Measurements from ENCODE around the gene RELN.
A peak's percentile ranks its signal among the peaks of the same experiment; 100 is the strongest.

RELN gene

GRCh38 chr7:103967401-103967800 is 22.1 kb downstream of the RELN start:
- no peak for DNase-seq (ENCODE audit: low read depth)
- H3K4me3 ChIP-seq (ENCODE audit: low read length): no peak overlapping the region
- TF ChIP-seq CTCF (IDR thresholded peaks at IDR 0.05; ENCODE audit: insufficient read depth, low read depth, low read length, missing control alignments): no peak

- H3K4me3 ChIP-seq (ENCODE audit: low read length): no peak overlapping the region
- no peak for TF ChIP-seq CTCF (IDR thresholded peaks at IDR 0.05; ENCODE audit: insufficient read depth, low read depth, low read length, missing control alignments)
- DNase-seq (ENCODE audit: low read depth): no peak
Observed at GRCh38 chr7:103966593-103967277, 22.7 kb downstream of the RELN start.

- no peak for TF ChIP-seq CTCF (IDR thresholded peaks at IDR 0.05; ENCODE audit: insufficient read depth, low read depth, low read length, missing control alignments)
- DNase-seq (ENCODE audit: low read depth): no peak
- no peak overlapping the region for H3K4me3 ChIP-seq (ENCODE audit: low read length)
Observed at GRCh38 chr7:103964269-103964668, 25.2 kb downstream of the RELN start.

GRCh38 chr7:103962070-103962469 is 27.4 kb downstream of the RELN start:
- H3K4me3 ChIP-seq (ENCODE audit: low read length): no peak overlapping the region
- no peak for TF ChIP-seq CTCF (IDR thresholded peaks at IDR 0.05; ENCODE audit: insufficient read depth, low read depth, low read length, missing control alignments)
- DNase-seq (ENCODE audit: low read depth): peak; percentile 2

- no peak for TF ChIP-seq CTCF (IDR thresholded peaks at IDR 0.05; ENCODE audit: insufficient read depth, low read depth, low read length, missing control alignments)
- no peak overlapping the region for H3K4me3 ChIP-seq (ENCODE audit: low read length)
Observed at GRCh38 chr7:103958284-103958818, 31.1 kb downstream of the RELN start.

GRCh38 chr7:103955985-103956384 is 33.5 kb downstream of the RELN start:
- TF ChIP-seq CTCF (IDR thresholded peaks at IDR 0.05; ENCODE audit: insufficient read depth, low read depth, low read length, missing control alignments): no peak
- H3K4me3 ChIP-seq (ENCODE audit: low read length): no peak overlapping the region
- no peak for DNase-seq (ENCODE audit: low read depth)

More at GRCh38 chr7:103958284-103958818, 31.1 kb downstream of the RELN start:
- DNase-seq (ENCODE audit: low read depth): no peak

GRCh38 chr7:103952408-103952807 is 37.0 kb downstream of the RELN start:
- no peak for TF ChIP-seq CTCF (IDR thresholded peaks at IDR 0.05; ENCODE audit: insufficient read depth, low read depth, low read length, missing control alignments)
- no peak for DNase-seq (ENCODE audit: low read depth)
- H3K4me3 ChIP-seq (ENCODE audit: low read length): no peak overlapping the region

Data from epithelial cell of esophagus (primary cell).